ENCODE data around the gene SMOC2. TPM values are rescaled to one million over a fixed set of nuclear protein-coding genes. Genes with fewer than 3 reads are reported as not detected.

The SMOC2 gene
- polyA plus RNA-seq, 1 of the 3 experiments (the other 2 are of a cell fraction): not detected

GRCh38 chr6:168536196-168536595 lies 95.2 kb downstream of the SMOC2 start:
- H3K4me3 ChIP-seq (ENCODE audit: low read depth in 2 of 2, low read length in 1 of 2): no peak overlapping the region
- H3F3A ChIP-seq (replicated peaks; ENCODE audit: insufficient read depth): no peaks in the 10 kb centered on the region
- no peaks in the 10 kb centered on the region for H4K20me1 ChIP-seq (ENCODE audit: insufficient read depth)
- ChIA-PET CTCF (interaction anchor here (1.4 kb wide), 1 partner anchor 11 kb away, joined by 3 read pairs; no protein-coding TSS in a partner anchor), POLR2A (no interaction called here)
- no peak overlapping the region for H3K4me2 ChIP-seq
- no peak for DNase-seq
- no peak overlapping the region for H3K9ac ChIP-seq
- H3K9me2 ChIP-seq: no peaks in the 10 kb centered on the region
- 26% methylated on average over 5 of the region's 7 CpGs for WGBS (ENCODE audit: low lambda C conversion rate)
- H3K27me3 ChIP-seq (ENCODE audit: insufficient read depth): no peaks in the 10 kb centered on the region
- H3K4me1 ChIP-seq (ENCODE audit: control insufficient read depth in 1 of 2, insufficient read depth in 2 of 2, low read depth in 1 of 2, low read length in 1 of 2): no peaks in the 10 kb centered on the region
- TF ChIP-seq USF1 (IDR thresholded peaks at IDR 0.05; ENCODE audit: borderline replicate concordance, low read depth) (no peak), REST (IDR thresholded peaks at IDR 0.05; ENCODE audit: low read depth, low read length) (no peak), RFX5 (IDR thresholded peaks at IDR 0.05; ENCODE audit: low read length) (no peak), FOSL2 (IDR thresholded peaks at IDR 0.05; ENCODE audit: borderline replicate concordance, low read depth) (no peak), ELF1 (IDR thresholded peaks at IDR 0.05) (no peak), SMC3 (IDR thresholded peaks at IDR 0.05; ENCODE audit: low read depth, low read length) (no peak), TEAD4 (IDR thresholded peaks at IDR 0.05; ENCODE audit: borderline replicate concordance, insufficient read depth) (no peak), GABPA (IDR thresholded peaks at IDR 0.05; ENCODE audit: low read depth) (no peak), MXI1 (IDR thresholded peaks at IDR 0.05; ENCODE audit: low read depth, low read length) (no peak), RXRA (IDR thresholded peaks at IDR 0.05; ENCODE audit: borderline replicate concordance, low read depth) (no peak)
- no peak overlapping the region for H3K27ac ChIP-seq (ENCODE audit: low read depth in 2 of 2, low read length in 1 of 2)
- H3K9me3 ChIP-seq: no peaks in the 10 kb centered on the region; the same call in 1 of the 2 replicates
- H3K79me2 ChIP-seq (ENCODE audit: insufficient read depth): no peaks in the 10 kb centered on the region
- H2AFZ ChIP-seq (ENCODE audit: low read depth): no peak overlapping the region
- H3K36me3 ChIP-seq (replicated peaks in 1 of 2; ENCODE audit: control insufficient read depth in 1 of 2, insufficient read depth in 2 of 2, low read length in 1 of 2): no peaks in the 10 kb centered on the region

GRCh38 chr6:168536665-168537539 lies 95.9 kb downstream of the SMOC2 start:
- 61% methylated on average over 10 of the region's 17 CpGs for WGBS (ENCODE audit: low lambda C conversion rate)
- no peak for DNase-seq

More at GRCh38 chr6:168536665-168537539, 95.9 kb downstream of the SMOC2 start:
- Histone ChIP-seq H4K20me1 (ENCODE audit: insufficient read depth) (no peaks in the 10 kb centered on the region), H3K27me3 (ENCODE audit: insufficient read depth) (no peaks in the 10 kb centered on the region), H3K4me3 (ENCODE audit: low read depth in 2 of 2, low read length in 1 of 2) (no peak overlapping the region), H3K9ac (no peak overlapping the region), H3F3A (replicated peaks; ENCODE audit: insufficient read depth) (no peaks in the 10 kb centered on the region), H3K79me2 (ENCODE audit: insufficient read depth) (no peaks in the 10 kb centered on the region), H3K27ac (ENCODE audit: low read depth in 2 of 2, low read length in 1 of 2) (no peak overlapping the region), H3K36me3 (replicated peaks in 1 of 2; ENCODE audit: control insufficient read depth in 1 of 2, insufficient read depth in 2 of 2, low read length in 1 of 2) (no peaks in the 10 kb centered on the region), H3K9me3 (no peaks in the 10 kb centered on the region; the same call in 1 of the 2 replicates), H3K4me1 (ENCODE audit: control insufficient read depth in 1 of 2, insufficient read depth in 2 of 2, low read depth in 1 of 2, low read length in 1 of 2) (no peaks in the 10 kb centered on the region), H3K4me2 (no peak overlapping the region), H3K9me2 (no peaks in the 10 kb centered on the region), H2AFZ (ENCODE audit: low read depth) (no peak overlapping the region)
- ChIA-PET POLR2A (no interaction called here), CTCF (interaction anchor here (0.9 to 1.4 kb wide), 2 partner anchors 12 kb away, joined by 3 read pairs; no protein-coding TSS in a partner anchor)
- TF ChIP-seq RAD21 (IDR thresholded peaks at IDR 0.05; ENCODE audit: low read length): no peak
- TF ChIP-seq REST (IDR thresholded peaks at IDR 0.05; ENCODE audit: low read depth, low read length): no peak
- no peak for TF ChIP-seq RFX5 (IDR thresholded peaks at IDR 0.05; ENCODE audit: low read length)
- TF ChIP-seq CHD2 (IDR thresholded peaks at IDR 0.05; ENCODE audit: low read length, partially characterized antibody): no peak
- no peak for TF ChIP-seq ZBTB33 (IDR thresholded peaks at IDR 0.05; ENCODE audit: borderline replicate concordance, low read depth)
- no peak for TF ChIP-seq POLR2AphosphoS5 (IDR thresholded peaks at IDR 0.05; ENCODE audit: low read depth, low read length)
